Endothelial cell of umbilical vein (primary cell): ENCODE measurements around the gene TTC39A. TPM values are rescaled to one million over a fixed set of nuclear protein-coding genes. Genes with fewer than 3 reads are reported as not detected.

ENCODE experiments used
- BruUV-seq: library from RNA; stranded (reverse); fragments of 400-500 nt; replicated peaks from 2 replicates; lab custom pipeline; 2021; lab: Mats Ljungman, UMichigan
- CTCF ChIA-PET: fragments of 300-600, 350-600 bp; sonication (Branson Sonifier 250); formaldehyde crosslinking; loops from one replicate; lab custom pipeline; 2021; ENCODE audit warnings: antibody characterized with exemption, inconsistent platforms; lab: Charles Lee
- POLR2A ChIA-PET: fragments of 300-600, 350-600 bp; sonication (Branson Sonifier 250); formaldehyde crosslinking; loops from one replicate; lab custom pipeline; 2021; ENCODE audit warnings: antibody characterized with exemption, inconsistent platforms; lab: Charles Lee
- DNase-seq: peaks from one replicate; pipeline ENCODE4 v3.0.0-alpha.2; 2011; ENCODE audit warnings: low read depth, low spot score
- FAIRE-seq: peaks from 2 replicates; lab custom pipeline; 2011; peaks lifted over from hg19 to GRCh38; lab: Jason Lieb, UNC
- H2AFZ ChIP-seq: 2 replicates; pipeline ENCODE4 v1.6.0; 2012; ENCODE audit warnings: low read depth, low read length, control low read depth, inconsistent platforms
- H3K27ac ChIP-seq: 2 replicates; pipeline ENCODE4 v1.5.1; 2011; ENCODE audit warnings: low read depth, mild to moderate bottlenecking, control low read depth, low read length, moderate library complexity; ENCODE audit not compliant: insufficient read depth
- H3K27me3 ChIP-seq, 2 experiments: 2 replicates each; pipeline versions ENCODE4 v1.6.0 to v1.6.1; 2011; ENCODE audit warnings: low read length in 2 of 2, mixed read lengths in 1 of 2; ENCODE audit not compliant: control insufficient read depth in 2 of 2, insufficient read depth in 2 of 2
- H3K36me3 ChIP-seq, 2 experiments: 2 replicates in 1 of 2; 3 replicates in 1 of 2; pipeline ENCODE4 v1.5.1; 2011; ENCODE audit warnings: low read length in 2 of 2, mild to moderate bottlenecking in 1 of 2, moderate library complexity in 1 of 2; ENCODE audit not compliant: control insufficient read depth in 2 of 2, insufficient read depth in 2 of 2; ENCODE audit errors: extremely low read depth in 1 of 2
- H3K4me1 ChIP-seq: 3 replicates; pipeline ENCODE4 v1.5.1; 2011; ENCODE audit warnings: mild to moderate bottlenecking, low read length; ENCODE audit not compliant: control insufficient read depth, insufficient read depth; ENCODE audit errors: extremely low read depth
- H3K4me2 ChIP-seq: 2 replicates; pipeline ENCODE4 v1.6.1; 2011; ENCODE audit warnings: low read length, control low read depth, mixed read lengths; ENCODE audit not compliant: insufficient read depth
- H3K4me3 ChIP-seq, 3 experiments: fragments of 200-600 bp in 1 of 3; sonication (generic), shearing (Covaris generic) in 1 of 3; replicated peaks in 1 of 3; 2 replicates each; pipeline ENCODE4 v1.5.1; 2011 to 2016; ENCODE audit warnings: control low read depth in 3 of 3, low read length in 3 of 3, mild to moderate bottlenecking in 2 of 3, inconsistent platforms in 1 of 3, low read depth in 1 of 3, moderate library complexity in 1 of 3; ENCODE audit not compliant: insufficient read depth in 1 of 3
- H3K79me2 ChIP-seq: 2 replicates; pipeline ENCODE4 v1.6.0; 2012; ENCODE audit warnings: low read length, inconsistent platforms; ENCODE audit not compliant: control insufficient read depth, insufficient read depth
- H3K9ac ChIP-seq: replicated peaks from 2 replicates; pipeline ENCODE3; 2011; ENCODE audit warnings: low read length, control low read depth; ENCODE audit not compliant: insufficient read depth; ENCODE audit errors: extremely low read depth
- H3K9me1 ChIP-seq: replicated peaks from 3 replicates; pipeline ENCODE4 v1.6.0; 2011; ENCODE audit warnings: mild to moderate bottlenecking, low read length; ENCODE audit not compliant: control insufficient read depth, insufficient read depth; ENCODE audit errors: extremely low read depth
- H3K9me3 ChIP-seq: replicated peaks from 2 replicates; pipeline ENCODE4 v1.5.1; 2012; ENCODE audit warnings: low read length, inconsistent platforms; ENCODE audit not compliant: control insufficient read depth, insufficient read depth
- H4K20me1 ChIP-seq: replicated peaks from 2 replicates; pipeline ENCODE3; 2011; ENCODE audit warnings: mild to moderate bottlenecking, low read length; ENCODE audit not compliant: control insufficient read depth, insufficient read depth; ENCODE audit errors: extremely low read depth
- EZH2 ChIP-seq: IDR thresholded peaks from 2 replicates; pipeline ENCODE4 v1.6.1; 2012; ENCODE audit warnings: borderline replicate concordance, low read depth, mild to moderate bottlenecking, moderate library complexity, low read length, inconsistent platforms; ENCODE audit not compliant: severe bottlenecking
- FOS ChIP-seq: IDR thresholded peaks from 2 replicates; pipeline ENCODE4 v1.6.1; 2011; ENCODE audit warnings: mild to moderate bottlenecking, low read length, moderate library complexity, borderline replicate concordance; ENCODE audit not compliant: insufficient read depth
- GATA2 ChIP-seq: IDR thresholded peaks from 2 replicates; pipeline ENCODE4 v1.7.0; 2011; ENCODE audit warnings: low read depth, mild to moderate bottlenecking, moderate library complexity, mixed read lengths, low read length; ENCODE audit not compliant: insufficient read length, insufficient read depth
- JUN ChIP-seq: IDR thresholded peaks from 2 replicates; pipeline ENCODE4 v1.6.1; 2011; ENCODE audit warnings: borderline replicate concordance, low read depth; ENCODE audit not compliant: insufficient read length, insufficient read depth
- MYC ChIP-seq: IDR thresholded peaks from one replicate; pipeline ENCODE4 v1.6.1; 2011; ENCODE audit warnings: mild to moderate bottlenecking, low read depth, low read length
- POLR2A ChIP-seq: IDR thresholded peaks from 2 replicates; pipeline ENCODE4 v1.6.1; 2012; ENCODE audit warnings: low read depth, mild to moderate bottlenecking, control low read depth, low read length
- POLR2AphosphoS5 ChIP-seq: IDR thresholded peaks from 2 replicates; pipeline ENCODE4 v1.6.1; 2012; ENCODE audit warnings: low read depth, mild to moderate bottlenecking, control low read depth, low read length, moderate library complexity; ENCODE audit not compliant: insufficient read depth
- dilution Hi-C: fragments of 300-500 bp; cut with MboI; formaldehyde crosslinking; loops from one replicate; pipeline ENCODE4 v1.15.0; 2019; ENCODE audit warnings: low sequenced_read_pairs; ENCODE audit not compliant: extremely low pct_ligation_motif_present
- intact Hi-C: fragments of 100-400 bp; cut with micrococcal nuclease; formaldehyde crosslinking; loops from one replicate; pipeline ENCODE4 v1.10.0; 2022
- polyA plus RNA-seq, 4 experiments: library from polyadenylated mRNA; depleted of rRNA in 3 of 4; stranded (reverse) in 3 of 4; unstranded in 1 of 4; fragments of >200 nt; gene quantifications; 2 replicates each; pipeline versions ENCODE4 v1.2.1 to v1.2.3, GENCODE V29; 2011 to 2012; ENCODE audit warnings: missing spikeins in 1 of 4
- total RNA-seq: library from RNA; stranded (reverse); gene quantifications from 2 replicates; pipeline ENCODE4 v1.2.3, GENCODE V29; 2021
- TF ChIP-seq, protein P1 (sequence below): IDR thresholded peaks from 2 replicates; pipeline ENCODE4 v1.6.1; 2011; ENCODE audit not compliant: insufficient read depth, insufficient read length
- TF ChIP-seq, protein P2 (sequence below), 2 donors: IDR thresholded peaks; 1 replicate in 1 of 2; 2 replicates in 1 of 2; pipeline ENCODE4 v1.5.1; 2011; ENCODE audit warnings: low read length in 2 of 2, mild to moderate bottlenecking in 2 of 2, moderate library complexity in 2 of 2, control low read depth in 1 of 2, inconsistent platforms in 1 of 2, low read depth in 1 of 2; ENCODE audit not compliant: insufficient read depth in 1 of 2; ENCODE audit errors: extremely low read depth in 1 of 2

The TTC39A gene
- total and polyA plus RNA-seq, 2 donors (not counting 3 experiments of a cell fraction or from before 2014, with no cell fraction given): 1.1 to 1.7 TPM

DNA sequence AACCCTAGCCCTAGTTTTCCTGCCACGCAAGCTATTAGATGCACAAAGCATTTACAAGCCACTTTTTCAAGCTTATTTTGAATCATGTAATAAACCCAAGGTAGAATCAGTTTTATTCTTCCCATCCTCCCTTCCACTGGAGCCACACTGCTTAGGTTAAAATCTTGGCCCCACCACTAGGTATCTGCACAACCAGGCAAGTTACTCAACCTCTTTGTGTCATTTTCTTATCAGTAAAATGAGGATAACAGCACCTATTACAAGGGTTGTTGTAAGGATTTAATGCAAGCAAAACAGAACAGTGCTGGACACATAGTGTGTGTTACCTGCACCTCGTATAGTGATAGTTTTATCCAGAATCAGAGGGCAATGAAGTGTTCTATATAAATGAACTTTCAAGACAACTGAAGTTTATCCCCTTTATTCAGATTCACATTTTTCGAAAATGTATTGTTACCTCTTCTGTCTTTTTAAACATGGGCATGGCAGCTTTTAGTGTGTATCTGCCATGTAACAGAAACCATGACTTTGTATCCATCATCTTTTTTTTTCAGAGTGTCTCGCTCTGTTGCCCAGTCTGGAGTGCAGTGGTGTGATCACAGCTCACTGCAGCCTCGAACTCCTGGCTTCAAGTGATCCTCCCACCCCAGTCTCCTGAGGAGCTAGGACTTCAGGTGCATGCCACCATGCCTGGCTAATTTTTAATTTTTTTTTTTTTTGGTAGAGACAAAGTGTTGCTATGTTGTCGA, 17.2 kb upstream of the TTC39A start:
- no peaks in the 10 kb centered on the region for H3K36me3 ChIP-seq
- no peak for FAIRE-seq
- intact Hi-C loops: no loop called here

More for the DNA sequence above, 17.2 kb upstream of the TTC39A start:
- dilution Hi-C loops: no loop called here
- H3K4me1 ChIP-seq: no peaks in the 10 kb centered on the region
- H4K20me1 ChIP-seq: no peaks in the 10 kb centered on the region
- no peaks in the 10 kb centered on the region for H3K9me1 ChIP-seq
- no peak overlapping the region for H3K4me3 ChIP-seq
- BruUV-seq: no TSS peak
- ChIA-PET CTCF (interaction anchor here (0.5 to 1.2 kb wide), 4 partner anchors 10 to 186 kb away, joined by 3 to 4 read pairs (median 4); no protein-coding TSS in a partner anchor), POLR2A (interaction anchor here (0.7 kb wide), 2 partner anchors 429 to 1348 kb away, joined by 3 to 4 read pairs; no protein-coding TSS in a partner anchor)
- H3K27me3 ChIP-seq: peaks cover 17 to 19% of the 10 kb centered on the region in 2 experiments
- H3K9me3 ChIP-seq: no peaks in the 10 kb centered on the region
- H3K79me2 ChIP-seq: no peaks in the 10 kb centered on the region
- H3K4me2 ChIP-seq: no peak overlapping the region
- H2AFZ ChIP-seq: no peak overlapping the region
- TF ChIP-seq, protein P1, sequence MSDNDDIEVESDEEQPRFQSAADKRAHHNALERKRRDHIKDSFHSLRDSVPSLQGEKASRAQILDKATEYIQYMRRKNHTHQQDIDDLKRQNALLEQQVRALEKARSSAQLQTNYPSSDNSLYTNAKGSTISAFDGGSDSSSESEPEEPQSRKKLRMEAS: no peak
- TF ChIP-seq, protein P2, sequence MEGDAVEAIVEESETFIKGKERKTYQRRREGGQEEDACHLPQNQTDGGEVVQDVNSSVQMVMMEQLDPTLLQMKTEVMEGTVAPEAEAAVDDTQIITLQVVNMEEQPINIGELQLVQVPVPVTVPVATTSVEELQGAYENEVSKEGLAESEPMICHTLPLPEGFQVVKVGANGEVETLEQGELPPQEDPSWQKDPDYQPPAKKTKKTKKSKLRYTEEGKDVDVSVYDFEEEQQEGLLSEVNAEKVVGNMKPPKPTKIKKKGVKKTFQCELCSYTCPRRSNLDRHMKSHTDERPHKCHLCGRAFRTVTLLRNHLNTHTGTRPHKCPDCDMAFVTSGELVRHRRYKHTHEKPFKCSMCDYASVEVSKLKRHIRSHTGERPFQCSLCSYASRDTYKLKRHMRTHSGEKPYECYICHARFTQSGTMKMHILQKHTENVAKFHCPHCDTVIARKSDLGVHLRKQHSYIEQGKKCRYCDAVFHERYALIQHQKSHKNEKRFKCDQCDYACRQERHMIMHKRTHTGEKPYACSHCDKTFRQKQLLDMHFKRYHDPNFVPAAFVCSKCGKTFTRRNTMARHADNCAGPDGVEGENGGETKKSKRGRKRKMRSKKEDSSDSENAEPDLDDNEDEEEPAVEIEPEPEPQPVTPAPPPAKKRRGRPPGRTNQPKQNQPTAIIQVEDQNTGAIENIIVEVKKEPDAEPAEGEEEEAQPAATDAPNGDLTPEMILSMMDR (IDR thresholded peaks at IDR 0.05; ENCODE audit: extremely low read depth in 1 of 2, insufficient read depth in 1 of 2, low read depth in 1 of 2, low read length in 2 of 2): no peak
- TF ChIP-seq POLR2AphosphoS5: no peak
- TF ChIP-seq FOS: no peak
- TF ChIP-seq GATA2: no peak
- no peak for TF ChIP-seq EZH2
- TF ChIP-seq POLR2A: no peak
- TF ChIP-seq MYC: no peak
- no peak for TF ChIP-seq JUN
- no peak overlapping the region for H3K9ac ChIP-seq
- DNase-seq: no peak
- no peak overlapping the region for H3K27ac ChIP-seq
